Pons (tissue), 1 donor: Measurements from ENCODE around the gene UBQLN4.
A peak's percentile ranks its signal among the peaks of the same experiment; 100 is the strongest.

Experiments
- DNase-seq: peaks from one replicate; pipeline ENCODE4 v3.0.0-alpha.2; 2016; ENCODE audit warnings: low spot score

UBQLN4 gene

GRCh38 chr1:156053768-156054499 lies at the start of gene UBQLN4:
UBQLN4 (minus strand) TSS chr1:156053798; CDS start chr1:156053701, 97 bp downstream.
- peak; percentile 86 for DNase-seq

GRCh38 chr1:156102633-156103511 lies 49.3 kb upstream of the UBQLN4 start:
- no peak for DNase-seq

GRCh38 chr1:156101880-156102279 lies 48.3 kb upstream of the UBQLN4 start:
- DNase-seq: no peak

GRCh38 chr1:156100205-156100995 lies 46.8 kb upstream of the UBQLN4 start:
- DNase-seq: no peak

- DNase-seq: no peak
Measured at GRCh38 chr1:156099282-156099681, 45.7 kb upstream of the UBQLN4 start.

- no peak for DNase-seq
Measured at GRCh38 chr1:156098784-156099183, 45.2 kb upstream of the UBQLN4 start.

- no peak for DNase-seq
Measured at GRCh38 chr1:156097499-156098178, 44.0 kb upstream of the UBQLN4 start.

- DNase-seq: peak; percentile 79
Measured at GRCh38 chr1:156096640-156097391, 43.2 kb upstream of the UBQLN4 start.

- DNase-seq: no peak
Measured at GRCh38 chr1:156095906-156096508, 42.4 kb upstream of the UBQLN4 start.

GRCh38 chr1:156091610-156092009 lies 38.0 kb upstream of the UBQLN4 start:
- DNase-seq: no peak

- peak; percentile 86 for DNase-seq
Measured at GRCh38 chr1:156090840-156091188, 37.2 kb upstream of the UBQLN4 start.

GRCh38 chr1:156090138-156090839 lies 36.7 kb upstream of the UBQLN4 start:
- peak; percentile 79 for DNase-seq

GRCh38 chr1:156089704-156090103 lies 36.1 kb upstream of the UBQLN4 start:
- DNase-seq: no peak

- no peak for DNase-seq
Measured at GRCh38 chr1:156086256-156086662, 32.7 kb upstream of the UBQLN4 start.

GRCh38 chr1:156083800-156084790 lies 30.5 kb upstream of the UBQLN4 start:
- DNase-seq: no peak

GRCh38 chr1:156082309-156083091 lies 28.9 kb upstream of the UBQLN4 start, which contains the start of gene MEX3A:
MEX3A (minus strand) TSS chr1:156082465; CDS start chr1:156081998, 467 bp downstream.
- DNase-seq: peak; percentile 63

GRCh38 chr1:156081917-156082308 lies 28.3 kb upstream of the UBQLN4 start:
- DNase-seq: no peak
